OCI-LY3 (cell line): Measurements from ENCODE around the gene TAS2R39.

ENCODE experiments used
- H2AFZ ChIP-seq: fragments of 200-600, 300-600 bp; shearing (Covaris generic); 2 replicates; pipeline ENCODE4 v1.6.0; 2014; ENCODE audit warnings: antibody characterized with exemption, low read depth, low read length
- H3K27ac ChIP-seq: fragments of 200-600, 300-600 bp; sonication (generic); 2 replicates; pipeline ENCODE4 v1.5.1; 2014; ENCODE audit warnings: mild to moderate bottlenecking, low read length, moderate library complexity, mixed read lengths
- H3K27me3 ChIP-seq: fragments of 200-600, 300-600 bp; sonication (generic); 2 replicates; pipeline ENCODE4 v1.6.1; 2014; ENCODE audit warnings: low read depth, low read length, mixed read lengths
- H3K36me3 ChIP-seq: fragments of 200-600, 300-600 bp; sonication (generic); replicated peaks from 2 replicates; pipeline ENCODE3; 2014; ENCODE audit warnings: low read depth, low read length, mixed read lengths
- H3K4me1 ChIP-seq: fragments of 300-600, 200-600 bp; sonication (generic); 2 replicates; pipeline ENCODE4 v1.6.1; 2014; ENCODE audit warnings: low read length, mixed read lengths
- H3K4me2 ChIP-seq: fragments of 200-600, 300-600 bp; sonication (generic); 2 replicates; pipeline ENCODE4 v1.6.1; 2014; ENCODE audit warnings: low read length, mixed read lengths
- H3K4me3 ChIP-seq: fragments of 300-600, 200-600 bp; sonication (generic); 2 replicates; pipeline ENCODE4 v1.5.1; 2014; ENCODE audit warnings: antibody characterized with exemption, mild to moderate bottlenecking, low read length, moderate library complexity
- H3K79me2 ChIP-seq: fragments of 300-600, 200-600 bp; shearing (Covaris generic); 2 replicates; pipeline ENCODE4 v1.6.1; 2014; ENCODE audit warnings: mild to moderate bottlenecking, low read length, mixed read lengths
- H3K9ac ChIP-seq: fragments of 300-600, 200-600 bp; shearing (Covaris generic); 2 replicates; pipeline ENCODE4 v1.6.0; 2014; ENCODE audit warnings: mild to moderate bottlenecking, low read length, moderate library complexity
- H3K9me3 ChIP-seq: fragments of 200-600, 300-600 bp; shearing (Covaris generic); 2 replicates; pipeline ENCODE4 v1.6.1; 2014; ENCODE audit warnings: low read length, mixed read lengths; ENCODE audit not compliant: insufficient read depth
- H4K20me1 ChIP-seq: fragments of 200-600, 300-600 bp; sonication (generic); 2 replicates; pipeline ENCODE4 v1.6.1; 2016; ENCODE audit warnings: low read length, mixed read lengths; ENCODE audit not compliant: insufficient read depth
- CTCF ChIP-seq: fragments of 200-600, 300-600 bp; sonication (generic); IDR thresholded peaks from 2 replicates; pipeline ENCODE4 v1.5.1; 2014; ENCODE audit warnings: antibody characterized with exemption, low read length, low read depth
- EZH2phosphoT487 ChIP-seq: fragments of 200-600 bp; shearing (Covaris generic); IDR thresholded peaks from 2 replicates; pipeline ENCODE4 v1.6.1; 2018; ENCODE audit warnings: antibody characterized with exemption, mixed run types, low read depth

TAS2R39 gene

GRCh38 chr7:143216686-143217085 lies 33.5 kb downstream of the TAS2R39 start:
- H3K27me3 ChIP-seq = peaks cover 1% of the 10 kb centered on the region
- no peak overlapping the region for H3K4me2 ChIP-seq
- H2AFZ ChIP-seq = no peak overlapping the region
- no peaks in the 10 kb centered on the region for H3K9me3 ChIP-seq
- no peak overlapping the region for H3K9ac ChIP-seq
- no peaks in the 10 kb centered on the region for H3K36me3 ChIP-seq
- TF ChIP-seq CTCF (no peak), EZH2phosphoT487 (no peak)
- no peak overlapping the region for H3K4me3 ChIP-seq
- H3K79me2 ChIP-seq = no peaks in the 10 kb centered on the region
- no peak overlapping the region for H3K27ac ChIP-seq
- no peaks in the 10 kb centered on the region for H4K20me1 ChIP-seq
- peaks cover 5% of the 10 kb centered on the region for H3K4me1 ChIP-seq

DNA sequence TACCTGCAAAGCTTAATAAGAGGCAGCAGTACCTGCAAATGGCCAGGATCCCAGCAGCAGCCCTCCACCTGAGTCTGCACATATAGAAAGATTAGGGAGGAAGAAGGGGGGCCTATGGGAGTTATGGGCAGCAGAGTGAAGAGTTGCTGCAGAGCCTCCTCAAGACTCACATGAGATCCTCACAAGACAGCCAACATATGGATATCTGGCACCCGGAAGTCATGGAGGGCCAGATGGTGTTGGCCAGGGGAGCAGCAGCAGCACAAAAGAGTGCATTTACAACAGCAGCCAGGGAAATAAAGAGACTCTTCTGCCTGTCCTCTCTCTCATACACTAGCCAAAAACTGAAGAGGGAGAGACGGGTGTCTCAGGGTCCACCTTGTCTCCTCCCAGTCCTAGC lies 34.6 kb downstream of the TAS2R39 start:
- no peaks in the 10 kb centered on the region for H3K9me3 ChIP-seq
- H3K36me3 ChIP-seq = no peaks in the 10 kb centered on the region
- no peak overlapping the region for H3K27ac ChIP-seq
- H3K79me2 ChIP-seq = no peaks in the 10 kb centered on the region
- no peaks in the 10 kb centered on the region for H4K20me1 ChIP-seq
- H3K9ac ChIP-seq = no peak overlapping the region
- H3K4me3 ChIP-seq = no peak overlapping the region
- peaks cover 5% of the 10 kb centered on the region for H3K4me1 ChIP-seq
- H3K4me2 ChIP-seq = no peak overlapping the region
- no peak for TF ChIP-seq EZH2phosphoT487
- no peak for TF ChIP-seq CTCF
- H3K27me3 ChIP-seq = peaks cover 13% of the 10 kb centered on the region
- H2AFZ ChIP-seq = no peak overlapping the region

DNA sequence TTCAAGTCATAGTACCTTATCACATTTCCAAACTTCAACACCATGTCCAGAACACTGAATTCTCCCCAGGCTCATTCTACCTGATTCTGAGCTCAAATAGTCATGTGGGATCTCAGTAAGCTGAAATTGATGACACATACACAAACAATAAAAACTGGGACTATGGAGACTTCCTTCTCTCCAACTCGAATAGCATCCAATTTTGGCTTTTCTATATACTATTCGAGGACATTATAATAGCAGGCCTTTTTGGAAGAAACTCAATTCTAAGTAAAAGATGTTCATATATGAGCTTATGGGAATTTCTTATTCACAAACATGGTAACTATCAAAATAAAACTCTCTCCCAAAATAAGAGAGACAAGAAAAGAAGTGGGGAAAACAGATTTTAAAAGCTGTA lies 38.1 kb downstream of the TAS2R39 start:
- Histone ChIP-seq H4K20me1 (no peaks in the 10 kb centered on the region), H3K9ac (no peak overlapping the region), H3K27me3 (peaks cover 24% of the 10 kb centered on the region), H3K4me2 (no peak overlapping the region), H3K4me3 (no peak overlapping the region), H3K79me2 (no peaks in the 10 kb centered on the region), H3K27ac (no peak overlapping the region), H3K4me1 (peaks cover 5% of the 10 kb centered on the region), H3K36me3 (no peaks in the 10 kb centered on the region), H2AFZ (no peak overlapping the region), H3K9me3 (no peaks in the 10 kb centered on the region)
- no peak for TF ChIP-seq CTCF

DNA sequence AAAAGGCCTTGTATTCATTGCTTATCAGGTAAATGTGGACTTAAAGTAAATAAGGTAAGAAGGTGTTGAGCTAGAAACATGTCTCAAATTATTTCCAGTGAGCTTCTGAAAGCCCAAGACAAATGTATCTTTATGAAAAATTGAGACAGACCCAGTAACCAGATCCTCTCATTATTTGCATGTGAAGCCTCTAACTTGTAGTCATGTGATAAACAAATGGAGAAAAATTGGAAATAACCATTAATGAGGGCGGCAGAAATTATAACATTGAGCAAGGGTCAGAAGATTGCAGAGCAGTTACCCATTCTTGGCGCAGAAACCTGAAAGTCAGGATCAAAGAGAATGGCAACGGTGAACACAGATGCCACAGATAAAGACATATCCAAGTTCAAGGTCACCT lies 38.5 kb downstream of the TAS2R39 start, which contains the start of gene TAS2R40:
Gene TAS2R40 (plus strand): TSS at position 301 of the 400 bp plus-strand sequence. CDS start 42 bp downstream, at position 343.
- H3K9ac ChIP-seq = no peak within 1 kb of the TSS
- peaks cover 24% of the 10 kb centered on the region for H3K27me3 ChIP-seq
- no peaks in the 10 kb centered on the region for H3K9me3 ChIP-seq
- H3K4me3 ChIP-seq = no peak within 1 kb of the TSS
- H4K20me1 ChIP-seq = no peaks in the 10 kb centered on the region
- no peaks in the 10 kb centered on the region for H3K79me2 ChIP-seq
- no peak within 1 kb of the TSS for H3K4me2 ChIP-seq
- no peak within 1 kb of the TSS for H2AFZ ChIP-seq
- H3K4me1 ChIP-seq = peaks cover 5% of the 10 kb centered on the region
- no peaks in the 10 kb centered on the region for H3K36me3 ChIP-seq
- no peak within 1 kb of the TSS for H3K27ac ChIP-seq
- TF ChIP-seq CTCF (no peak), EZH2phosphoT487 (no peak)
